Skeletal muscle satellite cell (primary cell): ENCODE measurements around the gene ALDH1L1.

Experiments
- H3K27me3 ChIP-seq: 2 replicates; pipeline ENCODE4 v1.7.0; 2013; ENCODE audit warnings: low read length; ENCODE audit not compliant: control insufficient read depth, insufficient read depth
- H3K36me3 ChIP-seq: 2 replicates; pipeline ENCODE4 v1.7.0; 2013; ENCODE audit warnings: mild to moderate bottlenecking, control low read depth, low read length; ENCODE audit not compliant: insufficient read depth
- H3K4me1 ChIP-seq: 2 replicates; pipeline ENCODE4 v1.7.0; 2013; ENCODE audit warnings: low read length; ENCODE audit not compliant: control insufficient read depth, insufficient read depth
- H3K4me2 ChIP-seq: 2 replicates; pipeline ENCODE4 v1.7.0; 2013; ENCODE audit warnings: mild to moderate bottlenecking, low read length
- H3K4me3 ChIP-seq: 2 replicates; pipeline ENCODE4 v1.7.0; 2013; ENCODE audit warnings: low read length
- H3K9ac ChIP-seq: 2 replicates; pipeline ENCODE4 v1.7.0; 2013; ENCODE audit warnings: mild to moderate bottlenecking, low read depth, low read length, moderate library complexity
- H3K9me3 ChIP-seq: replicated peaks from 2 replicates; pipeline ENCODE4 v1.7.0; 2013; ENCODE audit warnings: mild to moderate bottlenecking, control low read depth, low read length

The ALDH1L1 gene

DNA sequence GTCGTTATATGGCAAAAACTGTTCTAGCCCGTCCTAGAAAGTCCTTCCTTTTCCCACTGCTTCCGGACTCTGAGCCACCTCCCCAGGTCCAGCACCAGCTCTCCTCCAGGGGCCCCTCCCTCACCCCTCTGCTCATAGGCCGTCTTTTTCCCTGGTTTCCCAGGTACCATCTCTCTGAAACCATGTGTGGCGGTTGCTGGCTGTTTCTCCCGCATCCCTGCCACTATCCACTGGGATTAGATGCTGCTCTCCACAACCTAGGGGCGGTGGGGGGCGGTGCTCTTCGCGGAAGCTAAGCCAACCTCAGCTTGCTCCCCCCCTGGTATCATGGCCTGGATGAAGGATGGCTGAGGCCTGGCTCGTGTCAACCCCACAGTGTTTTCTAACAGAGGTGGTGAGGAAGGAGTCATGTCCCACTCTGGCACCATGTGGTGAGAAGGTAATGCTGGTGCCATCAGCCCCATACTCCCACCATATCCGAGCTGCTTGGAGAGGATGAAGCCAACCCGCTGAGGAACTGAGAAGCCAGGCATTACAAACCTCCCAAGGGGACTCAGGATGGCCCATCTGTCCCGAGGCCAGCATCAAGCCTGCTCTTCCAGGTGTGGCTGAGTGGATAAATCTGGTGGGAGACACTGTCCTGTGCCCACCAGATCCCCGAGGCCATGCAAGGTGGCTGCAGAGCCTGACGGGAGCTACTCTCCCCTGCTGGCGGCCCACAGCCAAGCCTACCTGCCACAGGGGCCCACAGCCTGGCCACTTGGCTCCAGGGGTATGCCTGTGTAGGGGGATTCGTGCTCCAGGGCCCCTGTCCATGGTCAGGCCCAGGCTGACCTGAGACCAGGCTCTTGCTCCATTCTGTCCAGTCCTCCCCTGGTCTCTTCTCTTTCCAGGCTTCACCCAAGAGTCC, 68.6 kb downstream of the ALDH1L1 start:
- H3K9ac ChIP-seq: no peak overlapping the region
- no peaks in the 10 kb centered on the region for H3K27me3 ChIP-seq
- H3K4me2 ChIP-seq: no peak overlapping the region
- H3K9me3 ChIP-seq: no peaks in the 10 kb centered on the region
- no peaks in the 10 kb centered on the region for H3K36me3 ChIP-seq
- no peaks in the 10 kb centered on the region for H3K4me1 ChIP-seq
- no peak overlapping the region for H3K4me3 ChIP-seq

GRCh38 chr3:126111126-126111551, 69.2 kb downstream of the ALDH1L1 start:
- Histone ChIP-seq H3K4me3 (no peak overlapping the region), H3K36me3 (no peaks in the 10 kb centered on the region), H3K4me1 (no peaks in the 10 kb centered on the region), H3K4me2 (no peak overlapping the region), H3K27me3 (no peaks in the 10 kb centered on the region), H3K9ac (no peak overlapping the region), H3K9me3 (no peaks in the 10 kb centered on the region)

- H3K4me1 ChIP-seq: no peaks in the 10 kb centered on the region
- H3K9me3 ChIP-seq: no peaks in the 10 kb centered on the region
- no peak overlapping the region for H3K4me3 ChIP-seq
- H3K27me3 ChIP-seq: no peaks in the 10 kb centered on the region
- H3K4me2 ChIP-seq: no peak overlapping the region
- no peaks in the 10 kb centered on the region for H3K36me3 ChIP-seq
- H3K9ac ChIP-seq: no peak overlapping the region
Observed at GRCh38 chr3:126110431-126111125, 69.8 kb downstream of the ALDH1L1 start.

GRCh38 chr3:126109880-126110235, 70.5 kb downstream of the ALDH1L1 start:
- Histone ChIP-seq H3K4me3 (no peak overlapping the region), H3K9ac (no peak overlapping the region), H3K27me3 (no peaks in the 10 kb centered on the region), H3K4me2 (no peak overlapping the region), H3K9me3 (no peaks in the 10 kb centered on the region), H3K4me1 (no peaks in the 10 kb centered on the region), H3K36me3 (no peaks in the 10 kb centered on the region)

DNA sequence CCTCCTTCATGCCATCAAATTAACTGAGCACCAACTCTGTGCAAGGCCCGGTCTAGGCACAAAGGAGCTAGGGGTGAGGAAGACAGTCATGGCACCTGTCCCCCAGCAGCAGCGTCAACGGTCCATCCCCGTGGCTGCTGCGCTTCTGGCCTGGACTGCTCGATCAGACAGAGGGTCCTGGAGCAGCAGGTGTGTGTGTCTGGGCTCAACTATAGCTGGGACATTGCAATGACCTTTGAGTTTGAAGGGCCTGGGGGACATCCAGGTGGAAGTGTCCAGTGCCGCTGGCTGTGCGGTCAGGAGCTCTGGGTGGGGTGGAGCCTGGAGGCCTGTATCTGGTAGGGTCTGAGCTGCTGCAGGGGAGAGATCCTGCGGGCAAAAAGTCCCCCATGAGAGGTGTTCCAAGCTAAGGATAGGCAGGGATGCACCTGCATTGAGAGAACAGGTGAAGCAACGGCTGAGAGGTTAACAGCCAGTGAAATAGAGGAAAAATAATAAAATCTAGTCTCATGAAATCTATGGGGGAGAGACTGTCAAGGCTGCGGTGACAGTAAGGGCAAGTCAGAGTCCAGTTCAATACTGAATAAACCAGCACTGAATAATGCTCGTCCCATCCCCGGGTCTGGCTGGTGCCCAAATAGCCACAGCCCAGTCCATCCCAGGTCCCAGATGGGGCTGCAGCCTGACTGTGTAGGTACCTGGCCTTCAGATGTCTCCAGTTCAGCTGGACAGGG, 71.1 kb downstream of the ALDH1L1 start:
- H3K4me1 ChIP-seq: no peaks in the 10 kb centered on the region
- H3K9me3 ChIP-seq: no peaks in the 10 kb centered on the region
- no peaks in the 10 kb centered on the region for H3K36me3 ChIP-seq
- H3K4me3 ChIP-seq: no peak overlapping the region
- H3K4me2 ChIP-seq: no peak overlapping the region
- H3K27me3 ChIP-seq: no peaks in the 10 kb centered on the region
- no peak overlapping the region for H3K9ac ChIP-seq

- no peak overlapping the region for H3K9ac ChIP-seq
- H3K36me3 ChIP-seq: no peaks in the 10 kb centered on the region
- H3K4me1 ChIP-seq: no peaks in the 10 kb centered on the region
- no peaks in the 10 kb centered on the region for H3K9me3 ChIP-seq
- H3K4me3 ChIP-seq: no peak overlapping the region
- no peaks in the 10 kb centered on the region for H3K27me3 ChIP-seq
- no peak overlapping the region for H3K4me2 ChIP-seq
Observed at GRCh38 chr3:126108676-126109050, 71.7 kb downstream of the ALDH1L1 start.

DNA sequence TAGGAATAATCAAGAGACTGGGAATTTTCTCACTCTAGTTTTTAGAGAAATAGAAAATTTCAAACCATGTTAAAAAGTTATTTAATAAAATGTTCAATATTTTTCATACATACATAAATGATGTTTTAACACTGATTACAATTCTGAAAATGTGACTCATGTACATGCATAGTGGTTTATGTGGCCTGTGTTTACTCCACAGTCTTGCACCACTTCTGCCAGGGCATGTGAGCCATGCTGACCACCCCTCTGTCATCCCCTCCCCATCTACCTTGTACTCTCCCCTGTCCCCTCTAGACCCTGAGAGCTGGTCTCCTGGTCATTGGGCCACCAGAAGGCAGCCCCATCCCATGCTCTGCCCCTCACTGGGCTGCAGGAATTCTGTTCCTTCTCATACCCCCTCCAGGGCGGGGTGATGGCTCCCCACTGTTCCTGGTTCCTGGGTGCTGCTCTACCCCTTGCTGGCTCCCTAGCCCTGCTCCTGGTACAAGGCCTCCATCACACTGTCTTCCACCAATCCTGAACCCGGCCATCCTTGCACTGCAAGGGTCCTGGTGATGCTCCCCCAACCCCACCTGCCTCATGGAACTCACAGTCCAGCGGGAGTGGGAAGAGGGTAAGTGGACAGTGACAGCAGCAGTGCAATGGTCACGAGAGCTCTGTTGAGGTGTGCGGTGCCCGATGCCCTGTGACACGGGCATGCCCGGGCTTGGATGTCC, 72.3 kb downstream of the ALDH1L1 start:
- Histone ChIP-seq H3K27me3 (no peaks in the 10 kb centered on the region), H3K4me3 (no peak overlapping the region), H3K4me1 (no peaks in the 10 kb centered on the region), H3K36me3 (no peaks in the 10 kb centered on the region), H3K4me2 (no peak overlapping the region), H3K9ac (no peak overlapping the region), H3K9me3 (no peaks in the 10 kb centered on the region)

DNA sequence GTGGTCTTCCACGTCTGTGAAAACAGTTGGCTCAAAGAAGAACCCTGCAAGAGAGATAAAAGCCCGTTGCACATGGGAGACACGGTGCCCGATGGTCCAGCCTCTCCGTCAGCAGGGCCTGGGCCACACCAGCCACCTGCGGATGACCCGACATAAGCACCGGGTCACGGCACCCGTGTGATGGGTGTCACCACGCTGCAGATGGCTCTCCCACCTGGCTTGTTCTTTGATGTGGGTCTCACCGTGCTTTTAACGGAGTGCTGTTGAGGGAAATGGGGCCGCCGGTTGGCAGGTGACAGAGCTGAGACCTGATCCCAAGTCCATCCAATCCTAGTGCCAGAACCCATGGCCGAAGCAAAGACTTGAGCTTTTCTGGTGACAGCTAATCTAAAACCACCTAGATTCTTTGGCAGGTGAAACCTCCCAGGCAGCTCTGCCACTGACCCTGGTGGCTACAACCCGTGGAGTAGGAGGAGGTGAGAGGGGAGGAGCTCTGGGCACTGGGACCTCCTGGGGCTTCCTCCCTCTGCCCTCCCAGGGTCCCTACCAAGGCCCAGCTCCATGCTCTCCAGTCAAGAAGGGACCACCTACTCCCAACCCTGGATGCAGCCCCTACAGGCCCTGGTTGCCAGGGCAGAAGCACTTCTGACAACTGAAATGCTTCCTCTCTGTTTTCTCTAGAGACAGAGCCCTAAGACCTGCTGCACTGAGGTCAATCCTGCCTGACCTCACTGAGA, 73.0 kb downstream of the ALDH1L1 start:
- Histone ChIP-seq H3K9ac (no peak overlapping the region), H3K36me3 (no peaks in the 10 kb centered on the region), H3K27me3 (no peaks in the 10 kb centered on the region), H3K4me1 (peaks cover 4% of the 10 kb centered on the region), H3K9me3 (no peaks in the 10 kb centered on the region), H3K4me3 (no peak overlapping the region), H3K4me2 (no peak overlapping the region)

- Histone ChIP-seq H3K27me3 (no peaks in the 10 kb centered on the region), H3K4me3 (no peak overlapping the region), H3K9me3 (no peaks in the 10 kb centered on the region), H3K4me2 (no peak overlapping the region), H3K9ac (no peak overlapping the region), H3K4me1 (peaks cover 10% of the 10 kb centered on the region), H3K36me3 (no peaks in the 10 kb centered on the region)
Observed at GRCh38 chr3:126106336-126107202, 73.8 kb downstream of the ALDH1L1 start.

DNA sequence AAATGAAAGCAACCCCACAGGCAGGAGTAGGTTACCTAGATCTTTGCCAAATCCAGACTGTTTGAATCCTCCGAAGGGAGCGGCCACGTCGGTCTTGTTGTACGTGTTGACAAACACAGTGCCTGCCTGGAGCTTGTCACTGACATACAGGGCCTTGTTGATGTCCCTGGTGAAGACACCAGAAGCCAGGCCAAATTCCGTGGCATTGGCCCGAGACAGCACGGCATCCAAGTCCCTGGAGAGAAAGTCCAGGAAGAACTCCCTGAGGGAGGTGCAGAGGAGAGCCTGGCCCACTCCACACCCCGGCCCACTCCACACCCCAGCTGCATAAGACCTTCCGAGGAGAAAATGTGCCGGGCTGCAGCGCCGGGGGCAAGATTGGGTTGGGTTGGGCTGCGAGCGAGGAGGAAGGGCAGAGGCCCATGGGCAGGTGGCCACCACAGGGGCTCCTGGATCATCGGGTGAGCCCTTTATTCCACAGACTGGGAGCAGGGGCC, 74.6 kb downstream of the ALDH1L1 start:
- Histone ChIP-seq H3K4me2 (no peak overlapping the region), H3K4me1 (peaks cover 18% of the 10 kb centered on the region), H3K4me3 (no peak overlapping the region), H3K27me3 (no peaks in the 10 kb centered on the region), H3K9me3 (no peaks in the 10 kb centered on the region), H3K36me3 (no peaks in the 10 kb centered on the region), H3K9ac (no peak overlapping the region)
